CD4-positive, alpha-beta memory T cell (primary cell): ENCODE results near the gene MFAP1. TPM values are rescaled to one million over a fixed set of nuclear protein-coding genes. Genes with fewer than 3 reads are reported as not detected.

Experiments
- CTCF ChIA-PET: fragments of 350-600 bp; sonication (Branson Sonifier 250); formaldehyde crosslinking; loops from one replicate; lab custom pipeline; 2021; ENCODE audit warnings: inconsistent platforms; ENCODE audit not compliant: partially characterized antibody; lab: Charles Lee
- POLR2A ChIA-PET: fragments of 350-600 bp; sonication (Branson Sonifier 250); formaldehyde crosslinking; loops from one replicate; lab custom pipeline; 2021; ENCODE audit not compliant: partially characterized antibody; lab: Charles Lee
- DNase-seq, 5 donors: peaks; one replicate each; pipeline versions ENCODE4 v3.0.0 to v3.0.0-alpha.2; 2020 to 2022; ENCODE audit warnings: mixed read lengths in 1 of 5
- H3K27ac ChIP-seq: one replicate; pipeline ENCODE4 v1.7.0; 2013; ENCODE audit warnings: low read depth, low read length
- H3K27me3 ChIP-seq: 2 replicates; pipeline ENCODE4 v1.7.0; 2013; ENCODE audit warnings: mild to moderate bottlenecking, low read length, moderate library complexity; ENCODE audit not compliant: insufficient read depth
- H3K36me3 ChIP-seq: 2 replicates; pipeline ENCODE4 v1.7.0; 2013; ENCODE audit warnings: mild to moderate bottlenecking, low read length, moderate library complexity; ENCODE audit not compliant: insufficient read depth
- H3K4me1 ChIP-seq: 2 replicates; pipeline ENCODE4 v1.7.0; 2013; ENCODE audit warnings: mild to moderate bottlenecking, low read length, moderate library complexity; ENCODE audit not compliant: insufficient read depth
- H3K4me3 ChIP-seq, 2 donors: one replicate each; pipeline ENCODE4 v1.7.0; 2013; ENCODE audit warnings: low read length in 2 of 2, mild to moderate bottlenecking in 1 of 2
- H3K9me3 ChIP-seq, 2 donors: one replicate each; pipeline ENCODE4 v1.7.0; 2013; ENCODE audit warnings: low read length in 2 of 2, control low read depth in 1 of 2; ENCODE audit not compliant: control insufficient read depth in 1 of 2
- H3K27ac Mint-ChIP-seq, 7 donors: one replicate each; pipeline ENCODE4 v1.8.0; 2020 to 2021; ENCODE audit warnings: mixed read lengths in 7 of 7, mild to moderate bottlenecking in 6 of 7, inconsistent platforms in 3 of 7, moderate library complexity in 3 of 7
- H3K27me3 Mint-ChIP-seq, 2 donors: one replicate each; pipeline ENCODE4 v1.8.0; 2020 to 2021; ENCODE audit warnings: mixed read lengths in 2 of 2
- H3K36me3 Mint-ChIP-seq, 2 donors: one replicate each; pipeline ENCODE4 v1.8.0; 2020 to 2021; ENCODE audit warnings: mixed read lengths in 2 of 2, inconsistent platforms in 1 of 2, mild to moderate bottlenecking in 1 of 2
- H3K4me1 Mint-ChIP-seq, 4 donors: one replicate each; pipeline ENCODE4 v1.8.0; 2020 to 2021; ENCODE audit warnings: mixed read lengths in 4 of 4, mild to moderate bottlenecking in 1 of 4
- H3K4me3 Mint-ChIP-seq, 8 donors: one replicate each; pipeline ENCODE4 v1.8.0; 2020 to 2021; ENCODE audit warnings: mixed read lengths in 8 of 8, mild to moderate bottlenecking in 7 of 8, moderate library complexity in 6 of 8, inconsistent platforms in 3 of 8
- H3K9me3 Mint-ChIP-seq, 8 donors: one replicate each; pipeline ENCODE4 v1.8.0; 2020 to 2021; ENCODE audit warnings: mixed read lengths in 8 of 8, mild to moderate bottlenecking in 5 of 8, inconsistent platforms in 3 of 8, moderate library complexity in 1 of 8
- intact Hi-C: fragments of 100-400 bp; cut with micrococcal nuclease; formaldehyde crosslinking; loops from one replicate; pipeline ENCODE4 v1.15.1; 2023
- microRNA-seq: library from miRNA; unstranded; fragments of <30 nt; microRNA quantifications from one replicate; pipeline ENCODE4 v1.2.0, GENCODE V29; 2021; ENCODE audit warnings: borderline replicate concordance, borderline number of aligned reads, borderline microRNAs expressed, mixed read lengths
- polyA plus RNA-seq, 2 donors: library from polyadenylated mRNA; unstranded; fragments of 300-500 nt; fragmentation: Illumina TruSeq; gene quantifications; one replicate each; pipeline ENCODE4 v1.2.3, GENCODE V29; 2021
- total RNA-seq, 2 experiments: library from RNA; stranded (reverse); gene quantifications; one replicate each; pipeline ENCODE4 v1.2.3, GENCODE V29; 2021

Gene MFAP1
- total and polyA plus RNA-seq, 4 experiments from 2014 or later, result 5.4 to 25.9 (median 23.7) TPM

DNA sequence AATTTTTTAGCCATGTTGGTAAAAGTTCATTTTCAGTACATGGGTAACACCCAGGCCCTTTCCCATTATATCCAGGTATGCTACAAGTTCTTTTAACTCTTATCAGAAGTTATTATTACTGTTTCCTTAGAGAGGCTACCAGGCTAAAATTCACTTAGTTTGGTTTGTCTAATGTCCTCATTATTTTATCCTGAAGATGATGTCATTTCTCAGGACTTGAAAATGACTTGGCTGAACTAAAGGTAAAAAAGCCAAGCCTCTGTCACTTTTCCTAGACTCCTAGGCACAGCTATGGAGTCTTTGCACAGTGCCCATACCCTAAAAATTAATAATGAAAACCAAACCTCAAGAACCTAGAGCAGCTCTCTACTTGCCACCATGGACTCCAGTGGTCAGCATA is 51.9 kb downstream of the MFAP1 start:
- H3K36me3 Mint-ChIP-seq, result peaks cover 32 to 67% of the 10 kb centered on the region in 2 donors
- H3K4me3 Mint-ChIP-seq, result no peak overlapping the region
- peak overlapping the region in 1 of 7 donors; percentile 63 for H3K27ac Mint-ChIP-seq
- no peaks in the 10 kb centered on the region for H3K27me3 Mint-ChIP-seq
- intact Hi-C loops, result no loop called here
- no peaks in the 10 kb centered on the region for H3K9me3 Mint-ChIP-seq
- H3K4me1 Mint-ChIP-seq, result peaks cover 5 to 20% (median 9%) of the 10 kb centered on the region in 4 donors
- ChIA-PET CTCF (interaction anchor here (1.5 kb wide), 1 partner anchor 11 kb away, joined by 4 read pairs; no protein-coding TSS in a partner anchor), POLR2A (interaction anchor here (1.7 kb wide), 1 partner anchor 26 kb away, joined by 4 read pairs; the partner anchor contains the start of gene PDIA3)
- no peak overlapping the region for H3K4me3 ChIP-seq
- peaks cover 8% of the 10 kb centered on the region for H3K4me1 ChIP-seq
- no peaks in the 10 kb centered on the region for H3K27me3 ChIP-seq
- DNase-seq, result no peak
- no peaks in the 10 kb centered on the region for H3K9me3 ChIP-seq
- H3K27ac ChIP-seq, result no peak overlapping the region
- H3K36me3 ChIP-seq, result peaks cover 50% of the 10 kb centered on the region

DNA sequence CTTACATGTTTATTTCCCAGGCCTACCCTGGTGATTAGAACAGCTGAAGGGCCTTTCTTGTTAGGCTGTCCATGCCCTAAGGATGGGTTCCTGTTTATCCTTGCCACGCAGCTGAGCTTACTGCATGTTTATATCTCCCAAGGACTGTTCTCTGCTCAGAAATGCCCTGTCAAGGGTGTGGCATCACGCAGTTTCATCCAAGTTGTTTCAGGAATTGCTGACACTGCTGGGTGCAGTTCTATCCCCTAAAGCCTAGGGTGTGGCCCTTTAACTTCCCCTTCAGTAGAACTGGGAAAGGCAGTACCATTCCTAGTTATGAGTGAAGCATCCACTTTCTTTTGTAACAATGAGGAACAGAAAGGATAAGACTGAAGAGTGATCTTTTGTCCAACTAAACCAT is 52.7 kb downstream of the MFAP1 start:
- Mint-ChIP-seq H3K4me1 (peaks cover 2 to 13% (median 4%) of the 10 kb centered on the region in 4 donors), H3K27ac (peak overlapping the region in 4 of 7 donors; percentile 9 to 63 (median 40)), H3K9me3 (no peaks in the 10 kb centered on the region), H3K36me3 (peaks cover 32 to 65% of the 10 kb centered on the region in 2 donors), H3K4me3 (no peak overlapping the region), H3K27me3 (no peaks in the 10 kb centered on the region)
- intact Hi-C loops, result no loop called here
- Histone ChIP-seq H3K27me3 (no peaks in the 10 kb centered on the region), H3K4me3 (no peak overlapping the region), H3K9me3 (no peaks in the 10 kb centered on the region), H3K4me1 (peaks cover 6% of the 10 kb centered on the region), H3K36me3 (peaks cover 51% of the 10 kb centered on the region), H3K27ac (no peak overlapping the region)
- ChIA-PET POLR2A (interaction anchor here (1.5 to 1.8 kb wide), 3 partner anchors 21 to 26 kb away, joined by 4 to 7 read pairs (median 6); partner anchors contain the start of genes PDIA3 and SERF2), CTCF (interaction anchor here (1.0 to 2.2 kb wide), 3 partner anchors 11 to 29 kb away, joined by 4 to 10 read pairs (median 5); no protein-coding TSS in a partner anchor)
- no peak for DNase-seq

DNA sequence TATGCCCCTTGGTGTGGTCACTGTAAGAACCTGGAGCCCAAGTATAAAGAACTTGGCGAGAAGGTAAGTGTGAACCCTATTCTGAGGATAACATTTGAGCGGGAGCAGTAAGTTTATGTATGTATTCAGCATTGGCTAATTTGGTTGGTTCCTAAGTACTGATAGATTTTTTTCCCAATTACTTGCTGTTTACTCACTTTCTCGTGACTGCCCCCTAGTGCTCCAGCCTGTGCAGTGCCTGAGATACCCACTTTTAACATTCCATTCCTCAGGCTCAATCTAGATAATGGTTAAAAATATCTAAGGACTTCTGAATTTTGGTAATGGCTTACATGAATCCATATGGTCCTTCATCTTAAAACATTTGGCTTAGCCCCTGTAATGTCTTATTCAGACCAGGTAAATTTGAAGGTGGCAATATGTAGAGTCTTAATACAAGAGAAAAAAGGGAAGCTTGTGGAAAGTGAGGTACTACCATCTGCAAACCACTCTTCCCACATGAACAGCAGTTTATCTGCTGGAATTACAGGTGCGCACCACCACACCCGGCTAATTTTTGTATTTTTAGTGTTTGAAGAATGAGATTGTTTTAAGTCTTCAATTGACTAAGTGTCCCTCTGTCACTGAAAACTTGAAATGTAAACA is 54.8 kb downstream of the MFAP1 start:
- intact Hi-C loops, result loop anchor here (1.0 to 2.0 kb wide), 2 partner anchors 8 to 23 kb away; partner anchors contain the start of gene PDIA3
- Mint-ChIP-seq H3K9me3 (no peaks in the 10 kb centered on the region), H3K4me3 (no peak overlapping the region), H3K36me3 (peaks cover 38 to 82% of the 10 kb centered on the region in 2 donors), H3K27ac (peak overlapping the region in 6 of 7 donors; percentile 6 to 79 (median 60)), H3K4me1 (peaks cover 0 to 7% (median 2%) of the 10 kb centered on the region in 4 donors), H3K27me3 (no peaks in the 10 kb centered on the region)
- CTCF ChIA-PET, result interaction anchor here (0.6 to 2.2 kb wide), 11 partner anchors 7 to 985 kb away, joined by 3 to 15 read pairs (median 5); partner anchors contain the start of genes ELL3, HYPK, SERF2 and SERINC4
- POLR2A ChIA-PET, result interaction anchor here (0.9 to 1.7 kb wide), 3 partner anchors 14 to 31 kb away, joined by 3 to 9 read pairs (median 3); partner anchors contain the start of genes HYPK and SERINC4
- no peak overlapping the region for H3K4me3 ChIP-seq
- H3K36me3 ChIP-seq, result peaks cover 72% of the 10 kb centered on the region
- no peaks in the 10 kb centered on the region for H3K4me1 ChIP-seq
- DNase-seq, result peak; percentile 50 to 59 (median 55)
- H3K27me3 ChIP-seq, result no peaks in the 10 kb centered on the region
- no peak overlapping the region for H3K27ac ChIP-seq
- no peaks in the 10 kb centered on the region for H3K9me3 ChIP-seq

DNA sequence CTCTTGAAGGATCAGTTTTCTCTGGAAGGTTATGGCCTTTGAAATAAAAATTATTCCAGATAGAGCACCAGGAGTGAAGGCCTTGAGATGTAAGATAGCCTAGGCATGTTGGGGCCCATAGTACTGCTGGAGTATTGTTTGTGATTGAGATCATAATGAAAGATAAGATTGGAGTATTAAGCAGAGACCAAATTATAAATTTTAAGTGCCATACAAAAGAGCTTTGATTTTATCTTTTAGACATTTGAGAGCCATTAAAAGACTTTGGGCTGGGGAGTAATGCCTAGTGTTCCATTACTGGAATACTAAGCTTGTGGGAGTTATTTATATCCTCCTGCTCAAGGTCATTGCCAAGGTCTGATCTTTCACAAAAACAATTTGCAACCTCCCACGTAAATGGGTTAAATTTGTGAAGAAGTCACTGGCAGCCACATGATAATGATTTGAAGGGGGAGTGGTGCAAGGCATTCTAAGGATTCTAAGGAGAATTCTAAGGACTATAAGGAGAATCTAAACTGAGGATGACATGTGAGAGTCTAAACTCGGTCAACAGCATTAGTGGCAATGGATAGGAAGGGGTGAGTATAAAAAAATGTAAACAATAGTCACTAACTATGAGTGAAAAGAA is 60.6 kb downstream of the MFAP1 start:
- Histone ChIP-seq H3K4me1 (no peaks in the 10 kb centered on the region), H3K27me3 (no peaks in the 10 kb centered on the region), H3K9me3 (no peaks in the 10 kb centered on the region), H3K27ac (no peak overlapping the region), H3K4me3 (no peak overlapping the region), H3K36me3 (peaks cover 61% of the 10 kb centered on the region)
- peaks cover 42 to 72% of the 10 kb centered on the region in 2 donors for H3K36me3 Mint-ChIP-seq
- H3K4me1 Mint-ChIP-seq, result peaks cover 0 to 4% (median 0%) of the 10 kb centered on the region in 4 donors
- DNase-seq, result no peak
- peak overlapping the region in 6 of 7 donors; percentile 16 to 83 (median 38) for H3K27ac Mint-ChIP-seq
- no peak overlapping the region for H3K4me3 Mint-ChIP-seq
- no peaks in the 10 kb centered on the region for H3K9me3 Mint-ChIP-seq
- ChIA-PET CTCF (interaction anchor here (2.3 kb wide), 1 partner anchor 10 kb away, joined by 5 read pairs; no protein-coding TSS in a partner anchor), POLR2A (interaction anchor here (1.1 to 1.7 kb wide), 2 partner anchors 11 kb away, joined by 3 to 6 read pairs; no protein-coding TSS in a partner anchor)
- no peaks in the 10 kb centered on the region for H3K27me3 Mint-ChIP-seq
- intact Hi-C loops, result no loop called here

DNA sequence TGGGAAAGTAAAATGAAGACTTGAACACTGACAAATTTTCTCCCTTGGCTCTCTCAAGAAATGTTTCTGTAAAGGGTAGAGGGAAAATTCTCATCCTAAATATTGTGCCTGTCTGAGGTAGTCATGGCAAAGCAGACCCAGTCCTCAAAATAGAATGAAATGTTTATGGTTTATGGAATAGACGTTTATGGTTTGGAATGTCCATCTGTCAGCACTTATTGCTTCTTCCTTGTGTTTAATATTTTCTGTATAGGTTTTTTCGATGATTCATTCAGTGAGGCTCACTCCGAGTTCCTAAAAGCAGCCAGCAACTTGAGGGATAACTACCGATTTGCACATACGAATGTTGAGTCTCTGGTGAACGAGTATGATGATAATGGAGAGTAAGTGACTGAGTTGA is 61.7 kb downstream of the MFAP1 start:
- no peaks in the 10 kb centered on the region for H3K27me3 Mint-ChIP-seq
- POLR2A ChIA-PET, result no interaction called here
- no peak overlapping the region for H3K4me3 Mint-ChIP-seq
- H3K36me3 Mint-ChIP-seq, result peaks cover 44 to 63% of the 10 kb centered on the region in 2 donors
- DNase-seq, result no peak
- H3K4me1 Mint-ChIP-seq, result peaks cover 0 to 4% (median under 1%) of the 10 kb centered on the region in 4 donors
- Histone ChIP-seq H3K4me3 (no peak overlapping the region), H3K4me1 (no peaks in the 10 kb centered on the region), H3K36me3 (peaks cover 59% of the 10 kb centered on the region), H3K9me3 (no peaks in the 10 kb centered on the region), H3K27me3 (no peaks in the 10 kb centered on the region), H3K27ac (no peak overlapping the region)
- peak overlapping the region in 3 of 7 donors; percentile 11 to 64 (median 36) for H3K27ac Mint-ChIP-seq
- CTCF ChIA-PET, result no interaction called here
- H3K9me3 Mint-ChIP-seq, result no peaks in the 10 kb centered on the region
- intact Hi-C loops, result no loop called here

Small RNA genes within 50 kb of the gene (microRNA-seq; reads per million reads assigned to microRNA genes)
- gene MIR1282, result not detected

Other genes starting within 250 kb of the MFAP1 start
- 10 to 100 TPM; 55.2 to 66.6 TPM for gene PPIP5K1, start 234.5 kb downstream of the MFAP1 start, total RNA-seq
- 1 to 10 TPM; 4.4 to 7.4 TPM for gene PPIP5K1, start 234.5 kb downstream of the MFAP1 start, polyA plus RNA-seq
- not detected for gene CKMT1B, start 230.7 kb downstream of the MFAP1 start, total RNA-seq
- gene CKMT1B, start 230.7 kb downstream of the MFAP1 start, polyA plus RNA-seq, result not detected
- gene STRC, start 205.9 kb downstream of the MFAP1 start, total RNA-seq, result 1 to 10 TPM; 2.4 to 2.8 TPM
- gene STRC, start 205.9 kb downstream of the MFAP1 start, polyA plus RNA-seq, result not detected
- gene CATSPER2, start 175.8 kb downstream of the MFAP1 start, total RNA-seq, result 10 to 100 TPM; 11.4 to 12.8 TPM
- gene CATSPER2, start 175.8 kb downstream of the MFAP1 start, polyA plus RNA-seq, result under 1 TPM in 1 of 2 donors, not detected in 1; 0.96 TPM
- gene CKMT1A, start 130.8 kb downstream of the MFAP1 start, total RNA-seq, result not detected
- gene CKMT1A, start 130.8 kb downstream of the MFAP1 start, polyA plus RNA-seq, result not detected
- gene PDIA3, start 78.3 kb downstream of the MFAP1 start, total RNA-seq, result 100 to 1,000 TPM; 232 to 248 TPM
- 100 to 1,000 TPM; 391 to 411 TPM for gene PDIA3, start 78.3 kb downstream of the MFAP1 start, polyA plus RNA-seq
- 1 to 10 TPM; 1.3 to 1.8 TPM for gene ELL3, start 47.7 kb downstream of the MFAP1 start, total RNA-seq
- 1 to 10 TPM; 1.1 to 2.6 TPM for gene ELL3, start 47.7 kb downstream of the MFAP1 start, polyA plus RNA-seq
- 100 to 1,000 TPM; 564 to 596 TPM for gene SERF2, start 32.4 kb downstream of the MFAP1 start, total RNA-seq
- 1,000 to 10,000 TPM; 1,674 to 1,994 TPM for gene SERF2, start 32.4 kb downstream of the MFAP1 start, polyA plus RNA-seq
- under 1 TPM in 1 of 2 experiments, not detected in 1; 0.25 TPM for gene SERINC4, start 24.5 kb downstream of the MFAP1 start, total RNA-seq
- 1 to 10 TPM in 1 of 2 donors, under 1 TPM in 1; 0.70 to 3.4 TPM for gene SERINC4, start 24.5 kb downstream of the MFAP1 start, polyA plus RNA-seq
- 10 to 100 TPM; 23.6 to 24.6 TPM for gene HYPK, start 24.1 kb downstream of the MFAP1 start, total RNA-seq
- gene HYPK, start 24.1 kb downstream of the MFAP1 start, polyA plus RNA-seq, result 10 to 100 TPM; 10.2 to 15.2 TPM
- 10 to 100 TPM; 17.2 TPM for gene WDR76, start 2.3 kb upstream of the MFAP1 start, total RNA-seq
- 10 to 100 TPM in 1 of 2 donors, 1 to 10 TPM in 1; 8.7 to 12.2 TPM for gene WDR76, start 2.3 kb upstream of the MFAP1 start, polyA plus RNA-seq